IMR-90 (cell line): ENCODE measurements around the gene METTL22. TPM values are rescaled to one million over a fixed set of nuclear protein-coding genes. Genes with fewer than 3 reads are reported as not detected.

Experiments used
- ATAC-seq: fragments of 200-7000 bp; cut with Tn5 transposase; 2 replicates; pipeline ENCODE4 v1.9.1; 2020; ENCODE audit warnings: low read depth, mild to moderate bottlenecking, moderate library complexity
- BruUV-seq: library from RNA; stranded (reverse); fragments of 400-500 nt; replicated peaks from 2 replicates; lab custom pipeline; 2021; lab: Mats Ljungman, UMichigan
- CTCF ChIA-PET: fragments of 300-600 bp; formaldehyde crosslinking; extraction: SDS; loops from one replicate; lab custom pipeline; 2021; ENCODE audit warnings: antibody characterized with exemption; lab: Yijun Ruan, JAX
- POLR2A ChIA-PET: fragments of 300-600 bp; sonication (Branson Sonifier 250); formaldehyde crosslinking; loops from one replicate; lab custom pipeline; 2022; ENCODE audit warnings: antibody characterized with exemption; ENCODE audit not compliant: unreplicated experiment; lab: Charles Lee
- DNase-seq: peaks from one replicate; pipeline ENCODE4 v3.0.0; 2013
- H2AFZ ChIP-seq: replicated peaks from 2 replicates; pipeline ENCODE3; 2013; ENCODE audit warnings: low read length, mild to moderate bottlenecking; ENCODE audit not compliant: poor library complexity
- H2AK5ac ChIP-seq: 2 replicates; pipeline ENCODE4 v1.6.1; 2013; ENCODE audit warnings: low read depth, low read length, inconsistent platforms
- H2AK9ac ChIP-seq: replicated peaks from 2 replicates; pipeline ENCODE3; 2013; ENCODE audit warnings: mild to moderate bottlenecking, low read depth, low read length, moderate library complexity; ENCODE audit not compliant: poor library complexity
- H2BK120ac ChIP-seq: 2 replicates; pipeline ENCODE4 v1.6.1; 2013; ENCODE audit warnings: low read depth, low read length, inconsistent platforms
- H2BK15ac ChIP-seq: 3 replicates; pipeline ENCODE4 v1.6.1; 2013; ENCODE audit warnings: low read depth, low read length, inconsistent platforms
- H2BK20ac ChIP-seq: 2 replicates; pipeline ENCODE4 v1.6.1; 2013; ENCODE audit warnings: low read depth, mild to moderate bottlenecking, inconsistent platforms, low read length, moderate library complexity
- H2BK5ac ChIP-seq: 2 replicates; pipeline ENCODE4 v1.6.1; 2013; ENCODE audit warnings: mild to moderate bottlenecking, low read depth, low read length, inconsistent platforms; ENCODE audit not compliant: poor library complexity, severe bottlenecking
- H3K14ac ChIP-seq: replicated peaks from 2 replicates; pipeline ENCODE4 v1.6.1; 2013; ENCODE audit warnings: low read depth, low read length, inconsistent platforms
- H3K18ac ChIP-seq: 2 replicates; pipeline ENCODE4 v1.6.1; 2013; ENCODE audit warnings: low read depth, low read length, control low read depth
- H3K23ac ChIP-seq: 2 replicates; pipeline ENCODE4 v1.6.1; 2013; ENCODE audit warnings: low read depth, low read length, inconsistent platforms
- H3K27ac ChIP-seq: 2 replicates; pipeline ENCODE4 v1.5.1; 2013; ENCODE audit warnings: mild to moderate bottlenecking, control low read depth, low read length; ENCODE audit not compliant: insufficient read depth
- H3K27me3 ChIP-seq: 2 replicates; pipeline ENCODE4 v1.6.1; 2013; ENCODE audit warnings: low read length; ENCODE audit not compliant: control insufficient read depth, insufficient read depth
- H3K36me3 ChIP-seq: 2 replicates; pipeline ENCODE4 v1.6.1; 2013; ENCODE audit warnings: low read length, mixed read lengths; ENCODE audit not compliant: control insufficient read depth, insufficient read depth
- H3K4ac ChIP-seq: 2 replicates; pipeline ENCODE4 v1.6.1; 2013; ENCODE audit warnings: low read depth, low read length, inconsistent platforms
- H3K4me1 ChIP-seq: 2 replicates; pipeline ENCODE4 v1.6.1; 2013; ENCODE audit warnings: low read length, mixed read lengths; ENCODE audit not compliant: control insufficient read depth, insufficient read depth
- H3K4me2 ChIP-seq: 2 replicates; pipeline ENCODE4 v1.6.1; 2013; ENCODE audit warnings: low read depth, mild to moderate bottlenecking, control low read depth, low read length, moderate library complexity
- H3K4me3 ChIP-seq: 2 replicates; pipeline ENCODE4 v1.5.1; 2013; ENCODE audit warnings: low read depth, mild to moderate bottlenecking, control low read depth, low read length, moderate library complexity; ENCODE audit not compliant: insufficient read depth
- H3K56ac ChIP-seq: 2 replicates; pipeline ENCODE4 v1.6.1; 2013; ENCODE audit warnings: low read length, inconsistent platforms; ENCODE audit not compliant: insufficient read depth; ENCODE audit errors: extremely low read depth
- H3K79me1 ChIP-seq, 2 experiments: 2 replicates each; pipeline ENCODE4 v1.6.1; 2013; ENCODE audit warnings: low read length in 2 of 2, inconsistent platforms in 1 of 2, low read depth in 1 of 2
- H3K9ac ChIP-seq: 2 replicates; pipeline ENCODE4 v1.6.1; 2013; ENCODE audit warnings: low read depth, low read length, control low read depth
- H3K9me1 ChIP-seq: 2 replicates; pipeline ENCODE4 v1.6.1; 2013; ENCODE audit warnings: low read length, inconsistent platforms; ENCODE audit not compliant: insufficient read depth
- H3K9me3 ChIP-seq: 2 replicates; pipeline ENCODE4 v1.6.1; 2013; ENCODE audit warnings: low read length; ENCODE audit not compliant: control insufficient read depth, insufficient read depth
- H4K20me1 ChIP-seq: 2 replicates; pipeline ENCODE4 v1.6.1; 2013; ENCODE audit warnings: low read length, inconsistent platforms; ENCODE audit not compliant: insufficient read depth
- H4K5ac ChIP-seq: 2 replicates; pipeline ENCODE4 v1.6.1; 2013; ENCODE audit warnings: mild to moderate bottlenecking, low read depth, low read length, control low read depth
- H4K8ac ChIP-seq, 2 experiments: 2 replicates each; pipeline ENCODE4 v1.6.1; 2013; ENCODE audit warnings: low read depth in 2 of 2, low read length in 2 of 2, control low read depth in 1 of 2, inconsistent platforms in 1 of 2
- H4K91ac ChIP-seq: 2 replicates; pipeline ENCODE4 v1.6.1; 2013; ENCODE audit warnings: low read depth, low read length, inconsistent platforms; ENCODE audit not compliant: insufficient read depth
- BHLHE40 ChIP-seq: fragments of 150-350 bp; IDR thresholded peaks from 2 replicates; pipeline ENCODE4 v1.6.1; 2016; ENCODE audit warnings: mild to moderate bottlenecking, low read depth, low read length
- CEBPB ChIP-seq: IDR thresholded peaks from 2 replicates; pipeline ENCODE4 v1.6.1; 2012; ENCODE audit warnings: low read depth, low read length, improper control_type of control experiment
- CHD1 ChIP-seq: IDR thresholded peaks from 2 replicates; pipeline ENCODE4 v1.6.1; 2012; ENCODE audit warnings: low read depth, low read length, improper control_type of control experiment
- CTCF ChIP-seq: conservative IDR thresholded peaks from 2 replicates; pipeline ENCODE4 v1.5.1; 2012; ENCODE audit warnings: mild to moderate bottlenecking, low read depth, low read length, improper control_type of control experiment
- ELK1 ChIP-seq: fragments of 150-350 bp; IDR thresholded peaks from 2 replicates; pipeline ENCODE4 v1.6.1; 2016; ENCODE audit warnings: low read depth, mild to moderate bottlenecking, low read length, moderate library complexity, borderline replicate concordance
- FOS ChIP-seq: fragments of 150-350 bp; IDR thresholded peaks from 2 replicates; pipeline ENCODE4 v1.6.1; 2016; ENCODE audit warnings: low read depth, low read length
- MAFK ChIP-seq: IDR thresholded peaks from 2 replicates; pipeline ENCODE4 v1.6.1; 2012; ENCODE audit warnings: low read depth, low read length, improper control_type of control experiment
- MAZ ChIP-seq: IDR thresholded peaks from 2 replicates; pipeline ENCODE4 v1.6.1; 2012; ENCODE audit warnings: low read depth, mild to moderate bottlenecking, low read length, improper control_type of control experiment, moderate library complexity, borderline replicate concordance
- MXI1 ChIP-seq: IDR thresholded peaks from 2 replicates; pipeline ENCODE4 v1.6.1; 2012; ENCODE audit warnings: low read depth, mild to moderate bottlenecking, low read length, moderate library complexity, borderline replicate concordance
- NFE2L2 ChIP-seq: fragments of 150-350 bp; IDR thresholded peaks from 2 replicates; pipeline ENCODE4 v1.6.1; 2016; ENCODE audit warnings: low read depth, mild to moderate bottlenecking, low read length
- POLR2A ChIP-seq: IDR thresholded peaks from 2 replicates; pipeline ENCODE4 v1.6.1; 2012; ENCODE audit warnings: mild to moderate bottlenecking, low read depth, low read length
- RAD21 ChIP-seq: IDR thresholded peaks from 2 replicates; pipeline ENCODE4 v1.6.1; 2012; ENCODE audit warnings: low read length, improper control_type of control experiment
- RCOR1 ChIP-seq: IDR thresholded peaks from 2 replicates; pipeline ENCODE4 v1.6.1; 2012; ENCODE audit warnings: mild to moderate bottlenecking, low read length, improper control_type of control experiment; ENCODE audit not compliant: insufficient replicate concordance
- RFX5 ChIP-seq: IDR thresholded peaks from 2 replicates; pipeline ENCODE4 v1.8.0; 2012; ENCODE audit warnings: low read depth, mild to moderate bottlenecking, low read length, moderate library complexity
- SMC3 ChIP-seq: fragments of 150-350 bp; IDR thresholded peaks from 2 replicates; pipeline ENCODE4 v1.6.1; 2016; ENCODE audit warnings: low read depth, mild to moderate bottlenecking, antibody characterized with exemption, low read length, moderate library complexity
- USF2 ChIP-seq: fragments of 150-350 bp; IDR thresholded peaks from 2 replicates; pipeline ENCODE4 v1.6.1; 2017; ENCODE audit warnings: mild to moderate bottlenecking, antibody characterized with exemption, low read length, low read depth
- WGBS, 2 experiments: methylation state at CpG; one replicate each; pipeline versions ENCODE4 v1.1.5 to v1.1.7; 2013; ENCODE audit warnings: missing lambda C conversion rate in 2 of 2; ENCODE audit not compliant: insufficient read length in 1 of 2; ENCODE audit errors: extremely low coverage in 2 of 2; 5-methylcytosine and 5-hydroxymethylcytosine counted together
- dilution Hi-C: fragments of 300-500 bp; cut with HindIII; formaldehyde crosslinking; loops from one replicate; pipeline ENCODE4 v1.14.3; 2018; ENCODE audit warnings: low sequenced_read_pairs; ENCODE audit not compliant: unreplicated experiment
- in situ Hi-C: fragments of 300-500 bp; cut with MboI; formaldehyde crosslinking; loops from 3 replicates; pipeline ENCODE4 v1.14.3; 2019; ENCODE audit warnings: low sequenced_read_pairs, inconsistent platforms, mixed read lengths
- intact Hi-C: fragments of 100-400 bp; cut with micrococcal nuclease; formaldehyde crosslinking; loops from 2 replicates; pipeline ENCODE4 v1.10.0; 2022
- polyA plus RNA-seq, 3 experiments: library from polyadenylated mRNA; depleted of rRNA; stranded (reverse); fragments of >200 nt; gene quantifications; 2 replicates each; pipeline ENCODE4 v1.2.3, GENCODE V29; 2012; ENCODE audit warnings: low replicate concordance in 1 of 3
- total RNA-seq: library from RNA; depleted of rRNA; stranded (reverse); fragments of >200 nt; gene quantifications from 2 replicates; pipeline ENCODE4 v1.2.3, GENCODE V29; 2012

METTL22 gene
- total and polyA plus RNA-seq, 2 of the 4 experiments (the other 2 are of a cell fraction) = 27.2 to 51.2 TPM

GRCh38 chr16:8676737-8677375, 55.4 kb downstream of the METTL22 start:
- Histone ChIP-seq H2AK9ac (no peak overlapping the region), H3K27ac (no peak overlapping the region), H3K4me1 (peaks cover 5% of the 10 kb centered on the region), H3K9me3 (peaks cover 2% of the 10 kb centered on the region; the same call in 1 of the 2 replicates), H2BK120ac (no peak overlapping the region), H2BK5ac (no peak overlapping the region), H4K20me1 (no peaks in the 10 kb centered on the region), H3K4me2 (no peak overlapping the region), H3K36me3 (no peaks in the 10 kb centered on the region), H3K56ac (no peak overlapping the region), H3K14ac (no peak overlapping the region), H4K91ac (no peak overlapping the region), H2AK5ac (no peak overlapping the region), H2BK20ac (no peak overlapping the region), H3K18ac (no peak overlapping the region), H2AFZ (no peak overlapping the region), H4K8ac (no peak overlapping the region), H3K9ac (no peak overlapping the region), H3K23ac (no peak overlapping the region), H3K27me3 (no peaks in the 10 kb centered on the region), H3K4me3 (no peak overlapping the region), H4K5ac (no peak overlapping the region), H3K9me1 (no peaks in the 10 kb centered on the region; the same call in 1 of the 2 replicates), H3K79me1 (no peaks in the 10 kb centered on the region), H3K4ac (no peak overlapping the region), H2BK15ac (no peak overlapping the region)
- ATAC-seq (no peak), DNase-seq (no peak)
- intact Hi-C loops = no loop called here
- 84% methylated on average over 4 of the region's 7 CpGs; no CpG with 5 or more reads in 1 of the 2 experiments for WGBS, 2 experiments
- dilution Hi-C loops = no loop called here
- ChIA-PET POLR2A (no interaction called here), CTCF (no interaction called here)
- TF ChIP-seq NFE2L2 (no peak), RFX5 (no peak), MXI1 (no peak), CHD1 (no peak), SMC3 (no peak), CEBPB (no peak), USF2 (no peak), POLR2A (no peak), CTCF (no peak), ELK1 (no peak), FOS (no peak), RAD21 (no peak), BHLHE40 (no peak), MAZ (no peak), MAFK (no peak), RCOR1 (no peak)
- BruUV-seq = no TSS peak
- in situ Hi-C loops = no loop called here
